ENCODE data around the gene IBSP.

DNA sequence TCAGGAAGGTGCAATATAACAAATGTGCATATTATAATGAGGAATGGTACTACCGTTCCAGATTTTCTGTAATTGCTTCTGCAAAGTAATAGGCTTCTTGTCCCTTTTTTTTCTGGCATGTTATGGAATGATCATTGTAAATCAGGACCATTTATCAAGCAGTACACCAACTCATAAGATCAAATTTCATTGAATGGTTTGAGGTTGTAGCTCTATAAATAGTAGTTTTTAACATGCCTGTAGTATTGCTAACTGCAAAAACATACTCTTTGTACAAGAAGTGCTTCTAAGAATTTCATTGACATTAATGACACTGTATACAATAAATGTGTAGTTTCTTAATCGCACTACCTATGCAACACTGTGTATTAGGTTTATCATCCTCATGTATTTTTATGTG is 12.6 kb downstream of the IBSP start:
- TF ChIP-seq POLR2A (IDR thresholded peaks at IDR 0.05; ENCODE audit: low read depth, low read length) (no peak), POLR2AphosphoS5 (IDR thresholded peaks at IDR 0.05; ENCODE audit: low read depth, low read length) (no peak), TAF1 (IDR thresholded peaks at IDR 0.05; ENCODE audit: low read depth, low read length) (no peak), SPI1 (IDR thresholded peaks at IDR 0.05; ENCODE audit: low read depth, low read length) (no peak), POU2F2 (IDR thresholded peaks at IDR 0.05; ENCODE audit: low read depth, low read length) (no peak), PAX5 (IDR thresholded peaks at IDR 0.05; ENCODE audit: insufficient read depth, low read length, severe bottlenecking) (no peak)

All from GM12891 (cell line).